AG04450 (cell line): Measurements from ENCODE around the gene TMEM221. TPM values are rescaled to one million over a fixed set of nuclear protein-coding genes. Genes with fewer than 3 reads are reported as not detected.

Experiments used
- CTCF ChIA-PET: fragments of 300-600, 350-600 bp; formaldehyde crosslinking; extraction: SDS; loops from one replicate; lab custom pipeline; 2022; ENCODE audit warnings: antibody characterized with exemption, inconsistent platforms; lab: Charles Lee
- POLR2A ChIA-PET: fragments of 350-600 bp; formaldehyde crosslinking; extraction: SDS; loops from one replicate; lab custom pipeline; 2021; ENCODE audit warnings: antibody characterized with exemption, inconsistent platforms; lab: Yijun Ruan, JAX
- DNase-seq: peaks from one replicate; pipeline ENCODE4 v3.0.0-alpha.2; 2011; ENCODE audit warnings: low read depth, low spot score
- H3K27ac ChIP-seq: one replicate; pipeline ENCODE4 v1.5.1; 2012; ENCODE audit warnings: low read depth, low read length, control low read depth
- H3K27me3 ChIP-seq: one replicate; pipeline ENCODE4 v1.6.0; 2012; ENCODE audit warnings: low read length; ENCODE audit not compliant: control insufficient read depth, insufficient read depth
- H3K4me3 ChIP-seq: 2 replicates; pipeline ENCODE4 v1.5.1; 2011; ENCODE audit warnings: mild to moderate bottlenecking, low read depth, low read length, control low read depth
- H3K9me3 ChIP-seq: 2 replicates; pipeline ENCODE4 v1.5.1; 2012; ENCODE audit warnings: low read length; ENCODE audit not compliant: control insufficient read depth, insufficient read depth
- CTCF ChIP-seq: IDR thresholded peaks from 2 replicates; pipeline ENCODE4 v1.5.1; 2011; ENCODE audit warnings: low read depth, low read length, control low read depth, inconsistent platforms
- polyA plus RNA-seq: library from polyadenylated mRNA; depleted of rRNA; stranded (reverse); fragments of >200 nt; gene quantifications from 2 replicates; pipeline ENCODE4 v1.2.3, GENCODE V29; 2011

Gene TMEM221
- polyA plus RNA-seq, 1 experiment = 0.05 TPM

DNA sequence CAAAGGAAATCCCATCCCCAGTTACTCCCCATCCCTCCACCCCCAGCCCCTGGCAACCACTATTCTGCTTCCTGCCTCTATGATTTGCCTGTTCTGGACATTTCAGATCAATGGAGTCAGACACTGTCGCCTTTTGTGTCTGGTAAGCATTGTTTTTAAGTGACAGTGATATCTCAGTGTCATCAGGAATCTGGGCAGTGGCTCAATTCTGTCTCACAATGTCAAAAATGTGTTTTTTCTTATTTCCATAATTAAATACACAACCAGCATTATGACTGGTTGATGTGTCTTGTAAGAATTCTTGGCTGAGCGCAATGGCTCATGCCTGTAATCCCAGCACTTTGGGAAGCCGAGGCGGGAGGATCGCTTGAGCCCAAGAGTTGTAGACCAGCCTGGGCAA lies 42.8 kb upstream of the TMEM221 start:
- TF ChIP-seq CTCF = no peak
- ChIA-PET POLR2A (no interaction called here), CTCF (interaction anchor here (0.6 kb wide), 1 partner anchor 446 kb away, joined by 3 read pairs; no protein-coding TSS in a partner anchor)
- Histone ChIP-seq H3K27me3 (no peaks in the 10 kb centered on the region), H3K4me3 (no peak overlapping the region), H3K27ac (no peak overlapping the region), H3K9me3 (no peaks in the 10 kb centered on the region; the same call in 1 of the 2 replicates)
- no peak for DNase-seq

DNA sequence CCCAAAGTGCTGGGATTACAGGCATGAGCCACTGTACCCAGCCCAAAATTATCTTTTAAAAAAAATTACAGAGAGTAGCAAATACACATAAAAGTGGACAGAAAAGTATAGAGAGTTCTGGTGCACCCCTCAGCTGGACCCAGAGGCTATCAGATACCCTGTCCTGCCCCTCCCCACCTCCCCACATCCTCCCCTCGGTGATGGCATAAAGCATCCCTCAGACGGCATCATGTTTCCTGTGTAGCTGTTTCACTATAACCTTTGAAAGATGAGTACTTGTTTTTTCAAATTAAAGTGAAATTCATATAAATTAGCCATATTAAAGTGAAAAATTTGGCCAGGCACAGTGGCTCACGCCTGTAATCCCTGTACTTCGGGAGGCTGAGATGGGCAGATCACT lies 41.9 kb upstream of the TMEM221 start:
- POLR2A ChIA-PET = no interaction called here
- CTCF ChIA-PET = no interaction called here
- Histone ChIP-seq H3K4me3 (no peak overlapping the region), H3K9me3 (no peaks in the 10 kb centered on the region; the same call in 1 of the 2 replicates), H3K27ac (no peak overlapping the region), H3K27me3 (no peaks in the 10 kb centered on the region)
- DNase-seq = no peak
- TF ChIP-seq CTCF = no peak

DNA sequence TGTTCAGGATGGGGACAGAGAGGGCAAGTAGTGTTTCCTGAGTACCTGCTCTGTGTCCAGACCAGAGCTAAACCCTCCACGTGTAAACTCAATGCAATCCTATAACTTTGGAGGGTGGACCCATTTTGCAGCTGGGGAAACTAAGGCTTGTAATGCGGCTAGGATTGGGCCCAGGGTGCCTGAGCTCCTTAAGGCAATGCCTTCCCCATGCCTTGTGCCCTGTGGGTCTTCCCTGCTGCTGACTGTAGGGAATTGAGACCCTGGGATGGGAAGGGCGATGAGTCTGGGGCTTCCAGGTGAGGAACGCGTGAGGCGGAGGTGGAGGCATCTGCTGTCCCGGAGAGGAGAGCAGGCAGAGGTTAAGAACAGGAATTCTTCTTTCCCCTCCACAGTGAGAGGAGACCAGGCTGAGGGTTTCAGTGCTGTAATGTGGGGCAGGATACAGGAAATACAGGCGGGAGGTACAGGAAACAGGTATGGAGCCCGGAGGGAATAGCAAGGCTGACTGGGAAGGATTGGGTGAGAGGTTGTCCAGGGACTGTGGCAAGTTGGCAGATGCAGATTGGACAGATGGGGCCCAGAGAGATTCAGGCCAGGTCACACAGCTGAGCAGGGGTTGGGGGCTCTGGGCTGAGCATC lies 41.0 kb upstream of the TMEM221 start:
- Histone ChIP-seq H3K27ac (no peak overlapping the region), H3K4me3 (no peak overlapping the region), H3K27me3 (no peaks in the 10 kb centered on the region), H3K9me3 (no peaks in the 10 kb centered on the region; the same call in 1 of the 2 replicates)
- CTCF ChIA-PET = no interaction called here
- TF ChIP-seq CTCF = no peak
- POLR2A ChIA-PET = interaction anchor here (0.8 kb wide), 1 partner anchor 9 kb away, joined by 3 read pairs; no protein-coding TSS in a partner anchor
- DNase-seq = no peak

GRCh38 chr19:17488593-17489391 lies 40.3 kb upstream of the TMEM221 start:
- Histone ChIP-seq H3K27me3 (no peaks in the 10 kb centered on the region), H3K9me3 (no peaks in the 10 kb centered on the region; the same call in 1 of the 2 replicates), H3K27ac (no peak overlapping the region), H3K4me3 (no peak overlapping the region)
- POLR2A ChIA-PET = no interaction called here
- CTCF ChIA-PET = interaction anchor here (0.7 to 1.1 kb wide), 2 partner anchors 7 to 22 kb away, joined by 3 read pairs; no protein-coding TSS in a partner anchor
- no peak for TF ChIP-seq CTCF
- DNase-seq = no peak
